Esophagus muscularis mucosa (tissue), 4 donors: ENCODE results near the gene EPPIN. TPM values are rescaled to one million over a fixed set of nuclear protein-coding genes. Genes with fewer than 3 reads are reported as not detected.

Experiments
- DNase-seq: peaks from one replicate; pipeline ENCODE4 v3.0.0-alpha.2; 2017; ENCODE audit errors: extremely low spot score
- H3K27ac ChIP-seq, 4 donors: fragments of 200-600 bp; sonication (generic); replicated peaks in 1 of 4; 1 replicate in 3 of 4; 2 replicates in 1 of 4; pipeline ENCODE4 v1.5.1; 2016 to 2019; ENCODE audit warnings: mild to moderate bottlenecking in 1 of 4
- H3K27me3 ChIP-seq, 4 donors: fragments of 200-600 bp; sonication (generic); one replicate each; pipeline versions ENCODE4 v1.5.1 to v1.6.0; 2016 to 2019
- H3K36me3 ChIP-seq, 4 donors: fragments of 200-600 bp; sonication (generic); one replicate each; pipeline ENCODE4 v1.5.1; 2016 to 2019
- H3K4me1 ChIP-seq, 4 donors: fragments of 200-600 bp; sonication (generic); one replicate each; pipeline ENCODE4 v1.5.1; 2016 to 2019
- H3K4me3 ChIP-seq, 4 donors: fragments of 200-600 bp; sonication (generic); 1 replicate in 2 of 4; 2 replicates in 2 of 4; pipeline ENCODE4 v1.5.1; 2016 to 2019; ENCODE audit warnings: mild to moderate bottlenecking in 4 of 4, moderate library complexity in 1 of 4
- H3K9me3 ChIP-seq, 4 donors: fragments of 200-600 bp; sonication (generic); 1 replicate in 3 of 4; 2 replicates in 1 of 4; pipeline ENCODE4 v1.5.1; 2016 to 2019
- CTCF ChIP-seq, 3 experiments: fragments of 200-600 bp in 2 of 3; fragments of 450-650 bp in 1 of 3; sonication (generic) in 2 of 3; IDR thresholded peaks; one replicate each; pipeline ENCODE4 v1.5.1; 2017 to 2019; ENCODE audit warnings: antibody characterized with exemption in 3 of 3, mild to moderate bottlenecking in 2 of 3, moderate library complexity in 1 of 3
- EP300 ChIP-seq: sonication (generic); formaldehyde crosslinking; IDR thresholded peaks from one replicate; pipeline ENCODE4 v1.6.1; 2017; ENCODE audit warnings: antibody characterized with exemption
- POLR2A ChIP-seq: fragments of 450-650 bp; IDR thresholded peaks from one replicate; pipeline ENCODE4 v1.6.1; 2017; ENCODE audit warnings: antibody characterized with exemption, moderate library complexity, mild to moderate bottlenecking, low read depth
- POLR2AphosphoS5 ChIP-seq, 2 donors: sonication (generic); formaldehyde crosslinking; IDR thresholded peaks; one replicate each; pipeline ENCODE4 v1.6.1; 2017; ENCODE audit warnings: antibody characterized with exemption in 2 of 2
- WGBS: methylation state at CpG from one replicate; pipeline ENCODE4 v1.1.5; 2018; 5-methylcytosine and 5-hydroxymethylcytosine counted together
- intact Hi-C: fragments of 100-400 bp; cut with DNase I; formaldehyde crosslinking; loops from one replicate; pipeline ENCODE4 v1.15.1; 2023
- total RNA-seq, 4 donors: library from RNA; depleted of rRNA; stranded (reverse); fragments of >200 nt; gene quantifications; one replicate each; pipeline versions ENCODE4 v1.1.0 to v1.2.1, GENCODE V29; 2016

Gene EPPIN
- total RNA-seq, 4 donors from 2014 or later: not detected

- no peak for TF ChIP-seq POLR2AphosphoS5 (IDR thresholded peaks at IDR 0.05)
- TF ChIP-seq CTCF (IDR thresholded peaks at IDR 0.05): no peak
- no peak for TF ChIP-seq POLR2A
- no peak for TF ChIP-seq EP300
- Histone ChIP-seq H3K9me3 (no peaks in the 10 kb centered on the region), H3K27me3 (peaks cover 0 to 26% (median 0%) of the 10 kb centered on the region in 4 donors), H3K4me3 (no peak overlapping the region), H3K27ac (no peak overlapping the region), H3K36me3 (no peaks in the 10 kb centered on the region), H3K4me1 (no peaks in the 10 kb centered on the region)
- no peak for DNase-seq
- intact Hi-C loops: no loop called here
- 71% methylated on average over 4 of the region's 4 CpGs for whole genome bisulfite sequencing
These were observed 19.9 kb downstream of the EPPIN start for GRCh38 chr20:45527294-45527693.

GRCh38 chr20:45523821-45524220, 23.4 kb downstream of the EPPIN start:
- H3K4me3 ChIP-seq: no peak overlapping the region
- no peaks in the 10 kb centered on the region for H3K36me3 ChIP-seq
- peaks cover 0 to 17% (median 0%) of the 10 kb centered on the region in 4 donors for H3K27me3 ChIP-seq
- intact Hi-C loops: no loop called here
- no peaks in the 10 kb centered on the region for H3K9me3 ChIP-seq
- no peaks in the 10 kb centered on the region for H3K4me1 ChIP-seq
- no peak overlapping the region for H3K27ac ChIP-seq
- 70% methylated on average over 1 of the region's 1 CpG for WGBS
- TF ChIP-seq CTCF (IDR thresholded peaks at IDR 0.05) (no peak), POLR2AphosphoS5 (IDR thresholded peaks at IDR 0.05) (no peak), EP300 (no peak), POLR2A (no peak)
- DNase-seq: no peak

GRCh38 chr20:45518282-45518681, 28.9 kb downstream of the EPPIN start:
- Histone ChIP-seq H3K27me3 (peaks cover 0 to 6% (median 0%) of the 10 kb centered on the region in 4 donors), H3K4me1 (no peaks in the 10 kb centered on the region), H3K4me3 (no peak overlapping the region), H3K36me3 (no peaks in the 10 kb centered on the region), H3K27ac (no peak overlapping the region), H3K9me3 (no peaks in the 10 kb centered on the region)
- DNase-seq: no peak
- TF ChIP-seq EP300 (no peak), POLR2AphosphoS5 (IDR thresholded peaks at IDR 0.05) (no peak), POLR2A (no peak), CTCF (IDR thresholded peaks at IDR 0.05) (no peak)
- WGBS: 50% methylated on average over 2 of the region's 2 CpGs
- intact Hi-C loops: no loop called here

- H3K27ac ChIP-seq: no peak within 1 kb of the TSS
- H3K9me3 ChIP-seq: no peaks in the 10 kb centered on the region
- DNase-seq: no peak
- TF ChIP-seq CTCF (IDR thresholded peaks at IDR 0.05) (no peak), POLR2A (no peak), EP300 (no peak), POLR2AphosphoS5 (IDR thresholded peaks at IDR 0.05) (no peak)
- no peak within 1 kb of the TSS for H3K4me3 ChIP-seq
- no peaks in the 10 kb centered on the region for H3K4me1 ChIP-seq
- no peaks in the 10 kb centered on the region for H3K36me3 ChIP-seq
- peaks cover 0 to 20% (median 0%) of the 10 kb centered on the region in 4 donors for H3K27me3 ChIP-seq
- WGBS: 78% methylated on average over 5 of the region's 5 CpGs
- intact Hi-C loops: no loop called here
These were observed 31.9 kb downstream of the EPPIN start, which contains the start of gene SPINT3 for GRCh38 chr20:45515147-45515913. Gene SPINT3, minus strand, starts transcription at chr20:45515622. Its CDS starts 14 bp downstream, at chr20:45515608.
